Endothelial cell of umbilical vein (primary cell): ENCODE results near the gene CTSW. TPM values are rescaled to one million over a fixed set of nuclear protein-coding genes. Genes with fewer than 3 reads are reported as not detected.

Experiments
- BruUV-seq: library from RNA; stranded (reverse); fragments of 400-500 nt; replicated peaks from 2 replicates; lab custom pipeline; 2021; lab: Mats Ljungman, UMichigan
- CTCF ChIA-PET: fragments of 300-600, 350-600 bp; sonication (Branson Sonifier 250); formaldehyde crosslinking; loops from one replicate; lab custom pipeline; 2021; ENCODE audit warnings: antibody characterized with exemption, inconsistent platforms; lab: Charles Lee
- POLR2A ChIA-PET: fragments of 300-600, 350-600 bp; sonication (Branson Sonifier 250); formaldehyde crosslinking; loops from one replicate; lab custom pipeline; 2021; ENCODE audit warnings: antibody characterized with exemption, inconsistent platforms; lab: Charles Lee
- DNase-seq: peaks from one replicate; pipeline ENCODE4 v3.0.0-alpha.2; 2011; ENCODE audit warnings: low read depth, low spot score
- FAIRE-seq: peaks from 2 replicates; lab custom pipeline; 2011; peaks lifted over from hg19 to GRCh38; lab: Jason Lieb, UNC
- H2AFZ ChIP-seq: 2 replicates; pipeline ENCODE4 v1.6.0; 2012; ENCODE audit warnings: low read depth, low read length, control low read depth, inconsistent platforms
- H3K27ac ChIP-seq: 2 replicates; pipeline ENCODE4 v1.5.1; 2011; ENCODE audit warnings: low read depth, mild to moderate bottlenecking, control low read depth, low read length, moderate library complexity; ENCODE audit not compliant: insufficient read depth
- H3K27me3 ChIP-seq, 2 experiments: 2 replicates each; pipeline versions ENCODE4 v1.6.0 to v1.6.1; 2011; ENCODE audit warnings: low read length in 2 of 2, mixed read lengths in 1 of 2; ENCODE audit not compliant: control insufficient read depth in 2 of 2, insufficient read depth in 2 of 2
- H3K36me3 ChIP-seq, 2 experiments: 2 replicates in 1 of 2; 3 replicates in 1 of 2; pipeline ENCODE4 v1.5.1; 2011; ENCODE audit warnings: low read length in 2 of 2, mild to moderate bottlenecking in 1 of 2, moderate library complexity in 1 of 2; ENCODE audit not compliant: control insufficient read depth in 2 of 2, insufficient read depth in 2 of 2; ENCODE audit errors: extremely low read depth in 1 of 2
- H3K4me1 ChIP-seq: 3 replicates; pipeline ENCODE4 v1.5.1; 2011; ENCODE audit warnings: mild to moderate bottlenecking, low read length; ENCODE audit not compliant: control insufficient read depth, insufficient read depth; ENCODE audit errors: extremely low read depth
- H3K4me2 ChIP-seq: 2 replicates; pipeline ENCODE4 v1.6.1; 2011; ENCODE audit warnings: low read length, control low read depth, mixed read lengths; ENCODE audit not compliant: insufficient read depth
- H3K4me3 ChIP-seq, 3 experiments: fragments of 200-600 bp in 1 of 3; sonication (generic), shearing (Covaris generic) in 1 of 3; replicated peaks in 1 of 3; 2 replicates each; pipeline ENCODE4 v1.5.1; 2011 to 2016; ENCODE audit warnings: control low read depth in 3 of 3, low read length in 3 of 3, mild to moderate bottlenecking in 2 of 3, inconsistent platforms in 1 of 3, low read depth in 1 of 3, moderate library complexity in 1 of 3; ENCODE audit not compliant: insufficient read depth in 1 of 3
- H3K79me2 ChIP-seq: 2 replicates; pipeline ENCODE4 v1.6.0; 2012; ENCODE audit warnings: low read length, inconsistent platforms; ENCODE audit not compliant: control insufficient read depth, insufficient read depth
- H3K9ac ChIP-seq: replicated peaks from 2 replicates; pipeline ENCODE3; 2011; ENCODE audit warnings: low read length, control low read depth; ENCODE audit not compliant: insufficient read depth; ENCODE audit errors: extremely low read depth
- H3K9me1 ChIP-seq: replicated peaks from 3 replicates; pipeline ENCODE4 v1.6.0; 2011; ENCODE audit warnings: mild to moderate bottlenecking, low read length; ENCODE audit not compliant: control insufficient read depth, insufficient read depth; ENCODE audit errors: extremely low read depth
- H3K9me3 ChIP-seq: replicated peaks from 2 replicates; pipeline ENCODE4 v1.5.1; 2012; ENCODE audit warnings: low read length, inconsistent platforms; ENCODE audit not compliant: control insufficient read depth, insufficient read depth
- H4K20me1 ChIP-seq: replicated peaks from 2 replicates; pipeline ENCODE3; 2011; ENCODE audit warnings: mild to moderate bottlenecking, low read length; ENCODE audit not compliant: control insufficient read depth, insufficient read depth; ENCODE audit errors: extremely low read depth
- EZH2 ChIP-seq: IDR thresholded peaks from 2 replicates; pipeline ENCODE4 v1.6.1; 2012; ENCODE audit warnings: borderline replicate concordance, low read depth, mild to moderate bottlenecking, moderate library complexity, low read length, inconsistent platforms; ENCODE audit not compliant: severe bottlenecking
- FOS ChIP-seq: IDR thresholded peaks from 2 replicates; pipeline ENCODE4 v1.6.1; 2011; ENCODE audit warnings: mild to moderate bottlenecking, low read length, moderate library complexity, borderline replicate concordance; ENCODE audit not compliant: insufficient read depth
- GATA2 ChIP-seq: IDR thresholded peaks from 2 replicates; pipeline ENCODE4 v1.7.0; 2011; ENCODE audit warnings: low read depth, mild to moderate bottlenecking, moderate library complexity, mixed read lengths, low read length; ENCODE audit not compliant: insufficient read length, insufficient read depth
- JUN ChIP-seq: IDR thresholded peaks from 2 replicates; pipeline ENCODE4 v1.6.1; 2011; ENCODE audit warnings: borderline replicate concordance, low read depth; ENCODE audit not compliant: insufficient read length, insufficient read depth
- MYC ChIP-seq: IDR thresholded peaks from one replicate; pipeline ENCODE4 v1.6.1; 2011; ENCODE audit warnings: mild to moderate bottlenecking, low read depth, low read length
- POLR2A ChIP-seq: IDR thresholded peaks from 2 replicates; pipeline ENCODE4 v1.6.1; 2012; ENCODE audit warnings: low read depth, mild to moderate bottlenecking, control low read depth, low read length
- POLR2AphosphoS5 ChIP-seq: IDR thresholded peaks from 2 replicates; pipeline ENCODE4 v1.6.1; 2012; ENCODE audit warnings: low read depth, mild to moderate bottlenecking, control low read depth, low read length, moderate library complexity; ENCODE audit not compliant: insufficient read depth
- dilution Hi-C: fragments of 300-500 bp; cut with MboI; formaldehyde crosslinking; loops from one replicate; pipeline ENCODE4 v1.15.0; 2019; ENCODE audit warnings: low sequenced_read_pairs; ENCODE audit not compliant: extremely low pct_ligation_motif_present
- intact Hi-C: fragments of 100-400 bp; cut with micrococcal nuclease; formaldehyde crosslinking; loops from one replicate; pipeline ENCODE4 v1.10.0; 2022
- polyA plus RNA-seq, 4 experiments: library from polyadenylated mRNA; depleted of rRNA in 3 of 4; stranded (reverse) in 3 of 4; unstranded in 1 of 4; fragments of >200 nt; gene quantifications; 2 replicates each; pipeline versions ENCODE4 v1.2.1 to v1.2.3, GENCODE V29; 2011 to 2012; ENCODE audit warnings: missing spikeins in 1 of 4
- total RNA-seq: library from RNA; stranded (reverse); gene quantifications from 2 replicates; pipeline ENCODE4 v1.2.3, GENCODE V29; 2021
- TF ChIP-seq, protein P1 (sequence below): IDR thresholded peaks from 2 replicates; pipeline ENCODE4 v1.6.1; 2011; ENCODE audit not compliant: insufficient read depth, insufficient read length
- TF ChIP-seq, protein P2 (sequence below), 2 donors: IDR thresholded peaks; 1 replicate in 1 of 2; 2 replicates in 1 of 2; pipeline ENCODE4 v1.5.1; 2011; ENCODE audit warnings: low read length in 2 of 2, mild to moderate bottlenecking in 2 of 2, moderate library complexity in 2 of 2, control low read depth in 1 of 2, inconsistent platforms in 1 of 2, low read depth in 1 of 2; ENCODE audit not compliant: insufficient read depth in 1 of 2; ENCODE audit errors: extremely low read depth in 1 of 2

Gene CTSW
- total and polyA plus RNA-seq, 2 donors (not counting 3 experiments of a cell fraction or from before 2014, with no cell fraction given) = not detected

DNA sequence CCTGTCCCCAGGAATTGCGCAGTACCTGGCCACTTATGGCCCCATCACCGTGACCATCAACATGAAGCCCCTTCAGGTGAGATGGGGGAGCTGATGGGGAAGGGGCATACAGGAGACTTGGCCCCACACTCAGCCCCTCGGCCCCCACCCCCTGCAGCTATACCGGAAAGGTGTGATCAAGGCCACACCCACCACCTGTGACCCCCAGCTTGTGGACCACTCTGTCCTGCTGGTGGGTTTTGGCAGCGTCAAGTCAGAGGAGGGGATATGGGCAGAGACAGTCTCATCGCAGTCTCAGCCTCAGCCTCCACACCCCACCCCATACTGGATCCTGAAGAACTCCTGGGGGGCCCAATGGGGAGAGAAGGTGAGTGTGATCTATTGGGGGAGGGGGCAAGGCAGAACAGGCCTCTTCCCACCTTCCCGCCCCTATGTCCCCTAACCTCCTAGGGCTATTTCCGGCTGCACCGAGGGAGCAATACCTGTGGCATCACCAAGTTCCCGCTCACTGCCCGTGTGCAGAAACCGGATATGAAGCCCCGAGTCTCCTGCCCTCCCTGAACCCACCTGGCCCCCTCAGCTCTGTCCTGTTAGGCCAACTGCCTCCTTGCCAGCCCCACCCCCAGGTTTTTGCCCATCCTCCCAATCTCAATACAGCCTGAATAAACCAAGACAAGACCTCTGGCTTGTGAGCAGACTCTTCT lies 3.6 kb downstream of the CTSW start:
- Histone ChIP-seq H3K9me1 (no peaks in the 10 kb centered on the region), H3K4me2 (no peak overlapping the region), H2AFZ (no peak overlapping the region), H3K9ac (no peak overlapping the region), H3K79me2 (peaks cover 11% of the 10 kb centered on the region), H3K4me3 (no peak overlapping the region), H3K27ac (no peak overlapping the region), H3K9me3 (no peaks in the 10 kb centered on the region), H3K36me3 (peaks cover 4 to 30% of the 10 kb centered on the region in 2 experiments), H3K4me1 (peaks cover 11% of the 10 kb centered on the region), H4K20me1 (no peaks in the 10 kb centered on the region), H3K27me3 (no peaks in the 10 kb centered on the region)
- TF ChIP-seq, protein P1, sequence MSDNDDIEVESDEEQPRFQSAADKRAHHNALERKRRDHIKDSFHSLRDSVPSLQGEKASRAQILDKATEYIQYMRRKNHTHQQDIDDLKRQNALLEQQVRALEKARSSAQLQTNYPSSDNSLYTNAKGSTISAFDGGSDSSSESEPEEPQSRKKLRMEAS = no peak
- TF ChIP-seq POLR2AphosphoS5 = no peak
- TF ChIP-seq MYC = no peak
- TF ChIP-seq, protein P2, sequence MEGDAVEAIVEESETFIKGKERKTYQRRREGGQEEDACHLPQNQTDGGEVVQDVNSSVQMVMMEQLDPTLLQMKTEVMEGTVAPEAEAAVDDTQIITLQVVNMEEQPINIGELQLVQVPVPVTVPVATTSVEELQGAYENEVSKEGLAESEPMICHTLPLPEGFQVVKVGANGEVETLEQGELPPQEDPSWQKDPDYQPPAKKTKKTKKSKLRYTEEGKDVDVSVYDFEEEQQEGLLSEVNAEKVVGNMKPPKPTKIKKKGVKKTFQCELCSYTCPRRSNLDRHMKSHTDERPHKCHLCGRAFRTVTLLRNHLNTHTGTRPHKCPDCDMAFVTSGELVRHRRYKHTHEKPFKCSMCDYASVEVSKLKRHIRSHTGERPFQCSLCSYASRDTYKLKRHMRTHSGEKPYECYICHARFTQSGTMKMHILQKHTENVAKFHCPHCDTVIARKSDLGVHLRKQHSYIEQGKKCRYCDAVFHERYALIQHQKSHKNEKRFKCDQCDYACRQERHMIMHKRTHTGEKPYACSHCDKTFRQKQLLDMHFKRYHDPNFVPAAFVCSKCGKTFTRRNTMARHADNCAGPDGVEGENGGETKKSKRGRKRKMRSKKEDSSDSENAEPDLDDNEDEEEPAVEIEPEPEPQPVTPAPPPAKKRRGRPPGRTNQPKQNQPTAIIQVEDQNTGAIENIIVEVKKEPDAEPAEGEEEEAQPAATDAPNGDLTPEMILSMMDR (IDR thresholded peaks at IDR 0.05; ENCODE audit: extremely low read depth in 1 of 2, insufficient read depth in 1 of 2, low read depth in 1 of 2, low read length in 2 of 2) = no peak
- TF ChIP-seq GATA2 = no peak
- TF ChIP-seq POLR2A = no peak
- no peak for TF ChIP-seq FOS
- no peak for TF ChIP-seq EZH2
- TF ChIP-seq JUN = no peak
- FAIRE-seq = no peak
- ChIA-PET POLR2A (no interaction called here), CTCF (interaction anchor here (1.6 to 3.4 kb wide), 7 partner anchors 9 to 139 kb away, joined by 8 to 115 read pairs (median 19); partner anchors contain the start of genes CFL1, EFEMP2 and MUS81)
- no peak for DNase-seq
- dilution Hi-C loops = no loop called here
- intact Hi-C loops = no loop called here
- BruUV-seq = no TSS peak
